ENCODE data around the gene ABAT.

DNA sequence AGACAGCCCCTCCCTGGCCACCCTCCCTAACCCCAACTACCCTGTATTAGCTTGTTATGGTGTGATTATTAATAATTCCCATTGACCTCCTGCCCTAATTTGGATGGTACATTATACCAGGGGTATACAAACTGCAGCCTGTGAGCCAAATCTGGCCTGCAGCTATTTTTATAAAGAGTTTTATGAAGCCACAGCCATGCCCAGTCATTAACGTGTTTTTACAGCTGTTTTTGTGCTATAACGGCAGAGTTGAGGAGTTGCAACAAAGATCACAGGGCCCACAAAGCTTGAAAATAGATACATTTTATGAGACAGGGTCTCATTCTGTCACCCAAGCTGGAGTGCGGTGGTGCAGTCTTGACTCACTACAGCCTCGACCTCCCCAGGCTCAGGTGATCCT is 47.0 kb upstream of the ABAT start:
- TF ChIP-seq, protein P1, sequence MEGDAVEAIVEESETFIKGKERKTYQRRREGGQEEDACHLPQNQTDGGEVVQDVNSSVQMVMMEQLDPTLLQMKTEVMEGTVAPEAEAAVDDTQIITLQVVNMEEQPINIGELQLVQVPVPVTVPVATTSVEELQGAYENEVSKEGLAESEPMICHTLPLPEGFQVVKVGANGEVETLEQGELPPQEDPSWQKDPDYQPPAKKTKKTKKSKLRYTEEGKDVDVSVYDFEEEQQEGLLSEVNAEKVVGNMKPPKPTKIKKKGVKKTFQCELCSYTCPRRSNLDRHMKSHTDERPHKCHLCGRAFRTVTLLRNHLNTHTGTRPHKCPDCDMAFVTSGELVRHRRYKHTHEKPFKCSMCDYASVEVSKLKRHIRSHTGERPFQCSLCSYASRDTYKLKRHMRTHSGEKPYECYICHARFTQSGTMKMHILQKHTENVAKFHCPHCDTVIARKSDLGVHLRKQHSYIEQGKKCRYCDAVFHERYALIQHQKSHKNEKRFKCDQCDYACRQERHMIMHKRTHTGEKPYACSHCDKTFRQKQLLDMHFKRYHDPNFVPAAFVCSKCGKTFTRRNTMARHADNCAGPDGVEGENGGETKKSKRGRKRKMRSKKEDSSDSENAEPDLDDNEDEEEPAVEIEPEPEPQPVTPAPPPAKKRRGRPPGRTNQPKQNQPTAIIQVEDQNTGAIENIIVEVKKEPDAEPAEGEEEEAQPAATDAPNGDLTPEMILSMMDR (IDR thresholded peaks at IDR 0.05), result no peak
- no peak for TF ChIP-seq ZFX (IDR thresholded peaks at IDR 0.05; ENCODE audit: borderline replicate concordance)
